HCT116 (cell line): ENCODE measurements around the gene TBX4. TPM values are rescaled to one million over a fixed set of nuclear protein-coding genes. Genes with fewer than 3 reads are reported as not detected.

Experiments used
- ATAC-seq: fragments of 200-7000 bp; cut with Tn5 transposase; 2 replicates; pipeline ENCODE4 v1.9.1; 2020; ENCODE audit warnings: mild to moderate bottlenecking, moderate library complexity
- BruUV-seq: library from RNA; stranded (reverse); fragments of 400-500 nt; replicated peaks from 2 replicates; lab custom pipeline; 2021; lab: Mats Ljungman, UMichigan
- CTCF ChIA-PET: fragments of 300-600 bp; sonication (Branson Sonifier 250); formaldehyde crosslinking; loops from one replicate; lab custom pipeline; 2021; ENCODE audit warnings: antibody characterized with exemption; lab: Charles Lee
- POLR2A ChIA-PET: fragments of 300-600, 350-600 bp; sonication (Branson Sonifier 250); formaldehyde crosslinking; loops from one replicate; lab custom pipeline; 2021; ENCODE audit warnings: antibody characterized with exemption; lab: Charles Lee
- RAD21 ChIA-PET, 2 experiments: fragments of 300-600 bp; sonication (Branson Sonifier 250); formaldehyde crosslinking; loops; one replicate each; lab custom pipeline; 2023; ENCODE audit warnings: low total read pairs in 2 of 2; ENCODE audit not compliant: uncharacterized antibody in 2 of 2, unreplicated experiment in 2 of 2, low non-redundant PET in 1 of 2; lab: Charles Lee
- DNase-seq: peaks from one replicate; pipeline ENCODE4 v3.0.0-alpha.2; 2010; ENCODE audit warnings: low read depth, low spot score
- H2AFZ ChIP-seq: fragments of 200-600 bp; shearing (Covaris generic), sonication (generic); 2 replicates; pipeline ENCODE4 v1.6.1; 2017; ENCODE audit warnings: low read depth, mixed run types, mixed read lengths, antibody characterized with exemption, low read length; ENCODE audit not compliant: poor library complexity, severe bottlenecking
- H3K27ac ChIP-seq: 2 replicates; pipeline ENCODE4 v1.5.1; 2012; ENCODE audit warnings: low read depth, low read length
- H3K27me3 ChIP-seq: fragments of 200-600 bp; sonication (generic); 2 replicates; pipeline ENCODE4 v1.6.1; 2016; ENCODE audit warnings: mixed run types, low read length, mixed read lengths; ENCODE audit not compliant: insufficient read depth
- H3K36me3 ChIP-seq, 2 experiments: fragments of 200-500 bp in 1 of 2; fragments of 200-600 bp in 1 of 2; sonication (Bioruptor generic) in 1 of 2; sonication (generic) in 1 of 2; 2 replicates each; pipeline versions ENCODE4 v1.5.1 to v1.6.1; 2014 to 2016; ENCODE audit warnings: low read length in 2 of 2, inconsistent platforms in 1 of 2, mixed read lengths in 1 of 2, mixed run types in 1 of 2; ENCODE audit not compliant: insufficient read depth in 2 of 2, control insufficient read depth in 1 of 2
- H3K4me1 ChIP-seq, 2 experiments: fragments of 200-600 bp in 1 of 2; sonication (generic) in 1 of 2; 2 replicates each; pipeline versions ENCODE4 v1.5.1 to v1.6.1; 2012 to 2017; ENCODE audit warnings: low read length in 2 of 2, inconsistent platforms in 1 of 2, mild to moderate bottlenecking in 1 of 2, mixed read lengths in 1 of 2, mixed run types in 1 of 2, moderate library complexity in 1 of 2; ENCODE audit not compliant: insufficient read depth in 2 of 2, control insufficient read depth in 1 of 2
- H3K4me2 ChIP-seq: fragments of 200-600 bp; sonication (generic); 2 replicates; pipeline ENCODE4 v1.6.1; 2017; ENCODE audit warnings: mixed run types, low read length, mixed read lengths
- H3K4me3 ChIP-seq, 2 experiments: fragments of 200-600 bp in 1 of 2; sonication (generic) in 1 of 2; replicated peaks in 1 of 2; 2 replicates each; pipeline ENCODE4 v1.5.1; 2011 to 2016; ENCODE audit warnings: low read length in 2 of 2, control low read depth in 1 of 2, low read depth in 1 of 2, mild to moderate bottlenecking in 1 of 2, mixed read lengths in 1 of 2, mixed run types in 1 of 2
- H3K79me2 ChIP-seq: fragments of 200-600 bp; sonication (generic); 2 replicates; pipeline ENCODE4 v1.6.1; 2017; ENCODE audit warnings: mild to moderate bottlenecking, mixed run types, low read length, moderate library complexity, mixed read lengths; ENCODE audit not compliant: insufficient read depth
- H3K9ac ChIP-seq: fragments of 200-600 bp; sonication (generic); 2 replicates; pipeline ENCODE4 v1.6.1; 2016; ENCODE audit warnings: low read length, mixed read lengths
- H3K9me2 ChIP-seq: fragments of 200-600 bp; sonication (generic), shearing (Covaris generic); 2 replicates; pipeline ENCODE4 v1.6.1; 2017; ENCODE audit warnings: mixed run types, mild to moderate bottlenecking, moderate library complexity; ENCODE audit not compliant: insufficient read depth
- H3K9me3 ChIP-seq, 2 experiments: fragments of 200-500 bp in 1 of 2; fragments of 200-600 bp in 1 of 2; sonication (Bioruptor generic) in 1 of 2; sonication (generic) in 1 of 2; 2 replicates each; pipeline ENCODE4 v1.6.1; 2014 to 2017; ENCODE audit warnings: low read length in 2 of 2, mixed read lengths in 2 of 2, inconsistent platforms in 1 of 2, low read depth in 1 of 2, mild to moderate bottlenecking in 1 of 2, mixed run types in 1 of 2, moderate library complexity in 1 of 2; ENCODE audit not compliant: control insufficient read depth in 1 of 2, insufficient read depth in 1 of 2
- H4K20me1 ChIP-seq: fragments of 200-600 bp; sonication (generic), shearing (Covaris generic); 2 replicates; pipeline ENCODE4 v1.6.1; 2017; ENCODE audit warnings: mixed run types, mild to moderate bottlenecking, moderate library complexity; ENCODE audit not compliant: insufficient read depth
- FOSL1 ChIP-seq: IDR thresholded peaks from 2 replicates; pipeline ENCODE4 v1.6.1; 2012; ENCODE audit warnings: low read depth
- JUND ChIP-seq: IDR thresholded peaks from 2 replicates; pipeline ENCODE4 v1.6.1; 2012
- POLR2A ChIP-seq: IDR thresholded peaks from 2 replicates; pipeline ENCODE4 v1.7.0; 2011; ENCODE audit warnings: borderline replicate concordance; ENCODE audit not compliant: insufficient read depth, insufficient read length; ENCODE audit errors: extremely low read depth
- POLR2AphosphoS5 ChIP-seq: IDR thresholded peaks from 2 replicates; pipeline ENCODE4 v1.6.1; 2011; ENCODE audit warnings: mild to moderate bottlenecking, low read depth, low read length, moderate library complexity
- TCF7L2 ChIP-seq: IDR thresholded peaks from 2 replicates; pipeline ENCODE4 v1.7.0; 2011; ENCODE audit warnings: borderline replicate concordance, inconsistent platforms; ENCODE audit not compliant: insufficient read depth, insufficient read length; ENCODE audit errors: extremely low read depth
- YY1 ChIP-seq: IDR thresholded peaks from 2 replicates; pipeline ENCODE4 v1.6.1; 2011; ENCODE audit warnings: low read length, low read depth, moderate library complexity, mild to moderate bottlenecking; ENCODE audit not compliant: insufficient replicate concordance; ENCODE audit errors: extremely low read depth
- intact Hi-C: fragments of 100-400 bp; cut with micrococcal nuclease; formaldehyde crosslinking; loops from 2 replicates; pipeline ENCODE4 v1.10.0; 2022
- total RNA-seq: library from RNA; stranded (reverse); gene quantifications from one replicate; pipeline ENCODE4 v1.2.1, GENCODE V29; 2021; ENCODE audit not compliant: unreplicated experiment
- TF ChIP-seq, protein P1 (sequence below), 3 experiments: fragments of 200-600 bp in 1 of 3; sonication (generic) in 1 of 3; IDR thresholded peaks in 2 of 3; conservative IDR thresholded peaks in 1 of 3; 2 replicates each; pipeline ENCODE4 v1.5.1; 2012 to 2017; ENCODE audit warnings: low read depth in 2 of 3, low read length in 2 of 3, antibody characterized with exemption in 1 of 3, borderline replicate concordance in 1 of 3, control low read depth in 1 of 3, mild to moderate bottlenecking in 1 of 3, mixed read lengths in 1 of 3, mixed run types in 1 of 3, moderate library complexity in 1 of 3; ENCODE audit not compliant: insufficient read depth in 1 of 3

The TBX4 gene
- total RNA-seq, 1 experiment from 2014 or later: 0.27 TPM

DNA sequence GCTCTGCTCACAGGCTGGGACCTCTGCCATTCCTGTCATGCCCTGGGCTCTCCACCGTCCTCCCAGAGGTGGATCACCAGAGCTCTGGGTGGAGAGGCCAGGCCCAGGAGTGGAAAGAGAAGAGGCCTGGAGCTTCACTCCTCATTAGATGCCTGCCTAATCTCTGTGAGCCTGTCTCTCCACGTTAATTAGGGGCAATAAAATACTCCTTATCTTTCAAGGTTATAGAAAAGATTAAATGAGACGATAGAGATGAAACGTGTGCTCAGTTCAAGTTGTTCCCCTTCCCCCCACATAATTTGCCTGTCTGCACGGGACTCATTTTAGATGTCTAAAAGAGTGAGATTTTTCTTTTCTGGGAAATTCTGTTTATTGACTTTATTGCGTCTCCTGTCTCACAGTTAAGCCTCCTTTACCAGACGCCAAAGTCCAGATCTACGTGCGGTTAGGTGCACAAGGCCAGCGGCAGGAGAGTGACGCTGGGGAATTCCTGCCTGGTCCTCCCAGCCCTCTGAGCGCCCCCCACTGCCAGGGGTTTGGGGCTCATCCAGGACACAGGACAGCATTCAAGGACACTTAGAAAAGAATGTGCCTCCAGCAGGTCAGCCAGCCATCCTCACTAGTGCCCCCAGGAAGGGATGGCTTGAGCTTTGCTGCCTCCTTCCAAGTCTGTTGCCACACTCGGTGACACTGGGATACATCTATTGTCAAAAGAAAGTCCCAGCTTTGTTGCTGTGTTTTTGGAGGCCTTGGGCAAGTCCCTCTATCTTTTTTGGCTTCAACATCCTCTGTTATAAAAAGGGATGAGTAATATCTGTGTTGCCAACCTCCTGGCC lies 42.3 kb downstream of the TBX4 start:
- peak overlapping the region; percentile 47 to 59 for H3K4me3 ChIP-seq
- H3K4me2 ChIP-seq: peak overlapping the region; percentile 77
- no peaks in the 10 kb centered on the region for H3K9me3 ChIP-seq
- TF ChIP-seq POLR2A: no peak
- TF ChIP-seq, protein P1, sequence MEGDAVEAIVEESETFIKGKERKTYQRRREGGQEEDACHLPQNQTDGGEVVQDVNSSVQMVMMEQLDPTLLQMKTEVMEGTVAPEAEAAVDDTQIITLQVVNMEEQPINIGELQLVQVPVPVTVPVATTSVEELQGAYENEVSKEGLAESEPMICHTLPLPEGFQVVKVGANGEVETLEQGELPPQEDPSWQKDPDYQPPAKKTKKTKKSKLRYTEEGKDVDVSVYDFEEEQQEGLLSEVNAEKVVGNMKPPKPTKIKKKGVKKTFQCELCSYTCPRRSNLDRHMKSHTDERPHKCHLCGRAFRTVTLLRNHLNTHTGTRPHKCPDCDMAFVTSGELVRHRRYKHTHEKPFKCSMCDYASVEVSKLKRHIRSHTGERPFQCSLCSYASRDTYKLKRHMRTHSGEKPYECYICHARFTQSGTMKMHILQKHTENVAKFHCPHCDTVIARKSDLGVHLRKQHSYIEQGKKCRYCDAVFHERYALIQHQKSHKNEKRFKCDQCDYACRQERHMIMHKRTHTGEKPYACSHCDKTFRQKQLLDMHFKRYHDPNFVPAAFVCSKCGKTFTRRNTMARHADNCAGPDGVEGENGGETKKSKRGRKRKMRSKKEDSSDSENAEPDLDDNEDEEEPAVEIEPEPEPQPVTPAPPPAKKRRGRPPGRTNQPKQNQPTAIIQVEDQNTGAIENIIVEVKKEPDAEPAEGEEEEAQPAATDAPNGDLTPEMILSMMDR (IDR thresholded peaks at IDR 0.05 in 2 of 3, conservative IDR thresholded peaks at IDR 0.05 in 1 of 3; ENCODE audit: borderline replicate concordance in 1 of 3, insufficient read depth in 1 of 3, low read depth in 2 of 3, low read length in 2 of 3): no peak
- no peak for TF ChIP-seq JUND
- TF ChIP-seq POLR2AphosphoS5: no peak; the same call in 1 of the 2 replicates
- peak; percentile 65 for TF ChIP-seq TCF7L2
- TF ChIP-seq FOSL1: no peak
- no peak for TF ChIP-seq YY1
- peak overlapping the region; percentile 26 for H2AFZ ChIP-seq
- ChIA-PET POLR2A (interaction anchor here (0.8 to 2.9 kb wide), 13 partner anchors 8 to 89 kb away, joined by 4 to 23 read pairs (median 7); no protein-coding TSS in a partner anchor), CTCF (no interaction called here), RAD21 (interaction anchor here in 1 of 2 experiments (0.7 kb wide), 1 partner anchor 67 kb away, joined by 3 read pairs; no protein-coding TSS in a partner anchor)
- peaks cover 68 to 69% of the 10 kb centered on the region in 2 experiments for H3K4me1 ChIP-seq
- H3K36me3 ChIP-seq: no peaks in the 10 kb centered on the region
- peak; percentile 3 for ATAC-seq
- H3K9ac ChIP-seq: peak overlapping the region; percentile 63
- no peaks in the 10 kb centered on the region for H3K79me2 ChIP-seq
- intact Hi-C loops: loop anchor here (2.0 kb wide), 1 partner anchor 68 kb away; no protein-coding TSS in a partner anchor
- H3K27me3 ChIP-seq: no peaks in the 10 kb centered on the region
- DNase-seq: no peak
- no peaks in the 10 kb centered on the region for H4K20me1 ChIP-seq
- no peaks in the 10 kb centered on the region for H3K9me2 ChIP-seq
- TSS peak; percentile 96 for BruUV-seq
- H3K27ac ChIP-seq: peak overlapping the region; percentile 92
